Cardiac fibroblast (primary cell): ENCODE results near the gene OTUB1.

Experiments used
- DNase-seq, 2 donors: peaks; one replicate each; pipeline versions ENCODE4 v3.0.0 to v3.0.0-alpha.2; 2010; ENCODE audit warnings: low read depth in 2 of 2
- H3K4me3 ChIP-seq, 2 donors: replicated peaks in 1 of 2; 1 replicate in 1 of 2; 2 replicates in 1 of 2; pipeline ENCODE4 v1.5.1; 2011; ENCODE audit warnings: low read depth in 2 of 2, low read length in 2 of 2, mild to moderate bottlenecking in 2 of 2, moderate library complexity in 1 of 2
- CTCF ChIP-seq: IDR thresholded peaks from one replicate; pipeline ENCODE4 v1.5.1; 2011; ENCODE audit warnings: low read depth, mild to moderate bottlenecking, low read length, inconsistent platforms

The OTUB1 gene

DNA sequence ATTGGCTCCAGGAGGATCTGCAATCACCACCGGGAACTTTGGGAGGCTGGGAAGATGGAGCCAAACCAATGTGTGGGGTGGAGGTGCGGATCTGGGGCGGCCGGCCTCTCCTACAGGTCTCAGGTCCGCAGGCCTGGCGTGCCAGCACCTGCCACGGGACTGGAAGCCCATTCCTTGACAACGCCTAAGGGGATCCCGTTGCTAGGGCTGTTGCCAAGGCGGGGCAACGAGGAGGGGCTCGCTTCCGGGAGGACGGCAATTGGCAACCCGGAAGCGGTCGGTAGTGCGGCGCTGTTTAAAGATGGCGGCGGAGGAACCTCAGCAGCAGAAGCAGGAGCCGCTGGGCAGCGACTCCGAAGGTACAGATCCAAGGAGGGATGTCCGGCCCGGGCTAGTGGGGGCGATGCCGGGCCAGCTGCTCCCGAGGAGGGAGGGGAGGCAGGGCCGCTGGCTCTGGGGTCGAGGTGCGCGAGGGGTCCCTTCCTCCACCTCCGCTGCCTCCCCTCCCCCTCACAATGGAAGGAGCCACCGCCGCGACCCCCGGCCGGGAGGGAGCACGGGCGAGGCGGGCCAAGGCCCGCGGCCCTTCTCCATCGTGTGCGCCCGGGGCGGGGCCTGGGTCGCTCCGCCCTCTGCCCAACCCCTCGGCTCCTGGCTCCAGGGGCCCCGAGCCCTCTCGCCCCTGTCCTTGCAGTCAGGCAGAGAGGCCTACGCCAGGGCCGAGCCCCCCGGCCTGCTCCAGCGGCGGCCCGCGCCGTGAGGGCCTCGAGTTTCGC is at the start of gene OTUB1:
OTUB1 (plus strand) TSS at position 283 of the 776 bp plus-strand sequence; CDS start at position 302, 19 bp downstream.
- DNase-seq: peak; percentile 89 to 92
- TF ChIP-seq CTCF: no peak
- H3K4me3 ChIP-seq: peak within 1 kb of the TSS; percentile 98 to 99

GRCh38 chr11:63937713-63938478 is 48.3 kb upstream of the OTUB1 start:
- peak overlapping the region; percentile 42 to 94 for H3K4me3 ChIP-seq
- no peak for DNase-seq
- no peak for TF ChIP-seq CTCF

GRCh38 chr11:63938479-63939396 is 47.5 kb upstream of the OTUB1 start, which contains the start of gene NAA40:
NAA40 (plus strand) TSS chr11:63939002; CDS start chr11:63939097, 95 bp downstream.
- no peak for TF ChIP-seq CTCF
- DNase-seq: peak; percentile 94 to 96
- H3K4me3 ChIP-seq: peak within 1 kb of the TSS; percentile 91 to 94

DNA sequence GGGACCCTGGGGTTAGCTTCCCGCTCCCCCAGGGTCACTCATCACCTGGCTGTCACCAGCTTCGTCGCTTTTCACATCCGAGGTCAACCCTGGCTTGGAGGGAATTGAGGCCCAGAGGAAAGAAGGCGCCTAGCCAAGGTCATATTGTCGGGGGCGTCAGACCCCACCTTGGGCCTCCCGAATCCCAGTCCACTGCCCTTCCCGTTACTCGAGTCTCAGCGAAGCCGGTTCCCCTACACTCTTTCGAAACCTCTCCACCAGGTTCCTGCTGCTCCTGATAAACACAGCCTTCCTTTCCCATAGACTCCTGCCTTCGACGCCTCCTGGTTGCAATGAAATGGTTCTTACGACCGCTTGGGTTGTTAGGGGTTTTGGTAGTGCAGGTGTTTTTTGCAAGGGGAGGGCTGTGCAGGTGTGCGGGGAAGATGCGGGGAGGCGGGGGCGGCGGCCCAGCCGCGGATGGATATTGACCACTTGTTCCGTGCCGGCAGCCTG is 46.8 kb upstream of the OTUB1 start:
- peak; percentile 24 to 41 for DNase-seq
- TF ChIP-seq CTCF: no peak
- H3K4me3 ChIP-seq: peak overlapping the region; percentile 91 to 94

DNA sequence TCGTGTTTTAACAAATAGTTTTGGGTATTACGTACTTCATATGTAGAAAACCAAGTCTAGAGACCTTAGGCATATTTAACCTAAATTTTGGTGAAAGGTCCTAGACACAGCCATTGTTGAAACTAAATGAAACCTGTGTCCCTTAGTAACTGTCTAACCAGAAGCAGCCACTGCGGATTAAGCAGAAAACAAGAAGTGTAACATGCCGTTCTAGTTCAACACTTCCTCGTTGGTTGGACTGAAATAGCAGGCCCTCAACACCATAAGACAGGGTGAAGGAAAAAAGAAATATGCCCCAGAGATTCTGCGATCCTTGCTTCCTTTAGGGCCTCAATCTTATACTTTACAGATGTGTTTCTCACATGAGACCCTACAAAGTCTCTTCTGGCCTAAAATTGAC is 45.5 kb upstream of the OTUB1 start:
- H3K4me3 ChIP-seq: no peak overlapping the region
- no peak for DNase-seq

More for the DNA sequence above, 45.5 kb upstream of the OTUB1 start:
- TF ChIP-seq CTCF: no peak
